Osteocyte (in vitro differentiated cells): ENCODE results near the gene SLC34A1. TPM values are rescaled to one million over a fixed set of nuclear protein-coding genes. Genes with fewer than 3 reads are reported as not detected.
A peak's percentile ranks its signal among the peaks of the same experiment; 100 is the strongest.

Source experiments
- DNase-seq: peaks from one replicate; pipeline ENCODE4 v3.0.0; 2021; ENCODE audit warnings: mixed read lengths; ENCODE audit not compliant: unreplicated experiment; ENCODE audit errors: extremely low spot score
- H3K27ac Mint-ChIP-seq: one replicate; pipeline ENCODE4 v1.8.0; 2021; ENCODE audit warnings: mild to moderate bottlenecking, mixed read lengths; ENCODE audit not compliant: unreplicated experiment
- H3K27me3 Mint-ChIP-seq: one replicate; pipeline ENCODE4 v1.8.0; 2021; ENCODE audit warnings: mixed read lengths; ENCODE audit not compliant: unreplicated experiment
- H3K36me3 Mint-ChIP-seq: one replicate; pipeline ENCODE4 v1.8.0; 2021; ENCODE audit warnings: mixed read lengths; ENCODE audit not compliant: unreplicated experiment
- H3K4me1 Mint-ChIP-seq: one replicate; pipeline ENCODE4 v1.8.0; 2021; ENCODE audit warnings: mixed read lengths; ENCODE audit not compliant: unreplicated experiment
- H3K4me3 Mint-ChIP-seq: one replicate; pipeline ENCODE4 v1.8.0; 2021; ENCODE audit warnings: mild to moderate bottlenecking, moderate library complexity, mixed read lengths; ENCODE audit not compliant: unreplicated experiment
- H3K9me3 Mint-ChIP-seq: one replicate; pipeline ENCODE4 v1.8.0; 2021; ENCODE audit warnings: mixed read lengths; ENCODE audit not compliant: unreplicated experiment
- total RNA-seq: library from RNA; stranded (reverse); gene quantifications from 2 replicates; pipeline ENCODE4 v1.2.1, GENCODE V29; 2021
- TF ChIP-seq, protein P1 (sequence below): fragments of 200-600 bp; sonication (generic); IDR thresholded peaks from 2 replicates; pipeline ENCODE4 v1.5.0; 2021; ENCODE audit warnings: antibody characterized with exemption, mild to moderate bottlenecking, moderate library complexity

The SLC34A1 gene
- total RNA-seq, 1 donor from 2014 or later, result not detected

DNA sequence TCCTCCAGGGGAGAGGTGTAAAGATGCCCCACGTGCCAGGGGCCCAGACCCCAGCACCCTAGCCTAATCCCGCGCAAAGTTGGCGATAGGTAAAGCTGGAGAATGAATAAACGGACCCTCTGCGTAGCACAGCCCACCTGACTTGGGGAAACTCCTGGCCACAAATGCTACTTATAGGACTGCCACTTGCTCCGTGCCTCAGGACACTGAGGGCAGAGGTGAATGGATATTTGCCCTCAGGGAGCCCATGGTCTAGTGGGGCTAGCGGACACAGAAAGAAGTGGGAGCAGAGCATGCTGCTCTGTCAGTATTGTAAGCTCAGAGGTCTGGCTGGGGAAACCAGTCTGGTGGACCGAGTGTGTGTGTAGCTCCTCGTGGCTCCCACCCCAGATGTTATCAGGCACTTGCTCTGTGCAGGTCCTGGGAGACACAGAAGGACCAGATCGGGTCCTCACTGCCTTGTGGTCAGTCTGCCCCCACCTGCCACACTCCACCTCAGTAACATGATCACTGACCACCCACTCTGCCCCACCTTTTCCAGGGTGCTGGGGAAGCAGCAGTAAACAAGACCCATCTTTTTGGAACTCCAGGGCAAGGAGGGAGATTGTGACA, 43.1 kb downstream of the SLC34A1 start:
- H3K9me3 Mint-ChIP-seq, result no peaks in the 10 kb centered on the region
- TF ChIP-seq, protein P1, sequence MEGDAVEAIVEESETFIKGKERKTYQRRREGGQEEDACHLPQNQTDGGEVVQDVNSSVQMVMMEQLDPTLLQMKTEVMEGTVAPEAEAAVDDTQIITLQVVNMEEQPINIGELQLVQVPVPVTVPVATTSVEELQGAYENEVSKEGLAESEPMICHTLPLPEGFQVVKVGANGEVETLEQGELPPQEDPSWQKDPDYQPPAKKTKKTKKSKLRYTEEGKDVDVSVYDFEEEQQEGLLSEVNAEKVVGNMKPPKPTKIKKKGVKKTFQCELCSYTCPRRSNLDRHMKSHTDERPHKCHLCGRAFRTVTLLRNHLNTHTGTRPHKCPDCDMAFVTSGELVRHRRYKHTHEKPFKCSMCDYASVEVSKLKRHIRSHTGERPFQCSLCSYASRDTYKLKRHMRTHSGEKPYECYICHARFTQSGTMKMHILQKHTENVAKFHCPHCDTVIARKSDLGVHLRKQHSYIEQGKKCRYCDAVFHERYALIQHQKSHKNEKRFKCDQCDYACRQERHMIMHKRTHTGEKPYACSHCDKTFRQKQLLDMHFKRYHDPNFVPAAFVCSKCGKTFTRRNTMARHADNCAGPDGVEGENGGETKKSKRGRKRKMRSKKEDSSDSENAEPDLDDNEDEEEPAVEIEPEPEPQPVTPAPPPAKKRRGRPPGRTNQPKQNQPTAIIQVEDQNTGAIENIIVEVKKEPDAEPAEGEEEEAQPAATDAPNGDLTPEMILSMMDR, result no peak
- peak overlapping the region; percentile 57 for H3K27ac Mint-ChIP-seq
- H3K4me3 Mint-ChIP-seq, result peak overlapping the region; percentile 76
- peaks cover 22% of the 10 kb centered on the region for H3K4me1 Mint-ChIP-seq
- no peak for DNase-seq
- peaks cover 4% of the 10 kb centered on the region for H3K36me3 Mint-ChIP-seq
- H3K27me3 Mint-ChIP-seq, result no peaks in the 10 kb centered on the region

DNA sequence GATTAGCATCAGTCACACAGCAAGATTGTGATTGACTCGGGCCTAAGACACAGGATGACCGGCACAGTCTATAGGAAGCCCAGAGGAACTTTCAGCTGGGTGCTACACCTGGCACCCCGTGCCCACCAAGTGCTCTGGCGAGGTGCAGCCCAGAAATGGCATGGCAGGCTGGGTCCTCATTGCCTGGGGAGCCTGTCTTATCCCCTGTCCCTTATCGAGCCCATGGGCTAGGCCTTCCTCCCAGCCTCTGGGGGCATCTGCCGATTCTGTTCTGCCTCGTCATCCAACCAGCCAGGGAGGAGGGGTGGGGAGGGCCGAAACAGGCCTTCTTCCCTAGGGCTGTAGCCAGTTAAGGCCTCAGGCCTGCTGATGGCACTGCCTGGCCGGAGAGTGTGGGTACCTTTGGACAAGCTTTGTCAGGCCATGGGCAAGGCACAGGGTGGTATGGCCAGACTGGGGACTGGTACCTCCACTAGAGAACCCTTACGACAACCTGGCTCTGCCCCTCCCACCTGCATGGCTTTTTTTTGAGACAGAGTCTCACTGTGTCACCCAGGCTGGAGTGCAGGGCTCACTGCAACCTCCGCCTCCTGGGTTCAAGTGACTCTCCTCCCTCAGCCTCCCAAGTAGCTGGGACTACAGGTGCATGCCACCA, 43.8 kb downstream of the SLC34A1 start:
- peaks cover 22% of the 10 kb centered on the region for H3K4me1 Mint-ChIP-seq
- no peak for DNase-seq
- TF ChIP-seq, protein P1, result no peak
- no peaks in the 10 kb centered on the region for H3K9me3 Mint-ChIP-seq
- no peak overlapping the region for H3K27ac Mint-ChIP-seq
- H3K27me3 Mint-ChIP-seq, result no peaks in the 10 kb centered on the region
- H3K36me3 Mint-ChIP-seq, result peaks cover 7% of the 10 kb centered on the region
- peak overlapping the region; percentile 76 for H3K4me3 Mint-ChIP-seq

DNA sequence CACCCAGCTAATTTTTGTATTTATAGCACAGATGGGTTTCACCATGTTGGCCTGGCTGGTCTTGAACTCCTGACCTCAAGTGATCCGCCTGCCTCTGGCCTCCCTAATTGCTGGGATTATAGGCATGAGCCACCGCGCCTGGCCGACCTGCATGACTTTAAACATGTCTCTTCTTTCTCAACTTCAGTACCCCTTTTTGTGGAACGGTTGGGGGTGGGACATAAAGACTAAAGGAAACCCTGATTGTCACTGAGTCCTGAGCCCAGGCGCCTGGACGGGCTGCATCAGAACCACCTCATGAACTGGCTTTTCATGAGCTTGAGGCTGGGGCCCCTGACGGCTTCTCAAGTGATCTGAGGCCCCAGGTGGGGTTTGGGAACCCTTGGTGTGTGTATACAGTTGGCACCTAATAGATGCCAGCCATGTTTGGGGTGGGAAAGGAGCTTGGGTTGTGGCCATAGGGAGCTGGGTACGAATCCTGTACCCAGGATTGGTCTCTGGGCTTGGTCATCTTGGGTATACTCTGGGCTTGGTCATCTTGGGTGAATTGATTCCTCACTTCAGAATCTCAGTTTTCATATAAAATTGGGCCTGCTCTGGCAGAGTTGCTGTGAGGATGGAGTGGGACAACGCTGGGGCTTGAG, 44.5 kb downstream of the SLC34A1 start:
- Mint-ChIP-seq H3K36me3 (peaks cover 10% of the 10 kb centered on the region), H3K4me1 (peaks cover 22% of the 10 kb centered on the region), H3K9me3 (no peaks in the 10 kb centered on the region), H3K4me3 (peak overlapping the region; percentile 10), H3K27me3 (no peaks in the 10 kb centered on the region), H3K27ac (peak overlapping the region; percentile 23)
- TF ChIP-seq, protein P1, result no peak
- no peak for DNase-seq

DNA sequence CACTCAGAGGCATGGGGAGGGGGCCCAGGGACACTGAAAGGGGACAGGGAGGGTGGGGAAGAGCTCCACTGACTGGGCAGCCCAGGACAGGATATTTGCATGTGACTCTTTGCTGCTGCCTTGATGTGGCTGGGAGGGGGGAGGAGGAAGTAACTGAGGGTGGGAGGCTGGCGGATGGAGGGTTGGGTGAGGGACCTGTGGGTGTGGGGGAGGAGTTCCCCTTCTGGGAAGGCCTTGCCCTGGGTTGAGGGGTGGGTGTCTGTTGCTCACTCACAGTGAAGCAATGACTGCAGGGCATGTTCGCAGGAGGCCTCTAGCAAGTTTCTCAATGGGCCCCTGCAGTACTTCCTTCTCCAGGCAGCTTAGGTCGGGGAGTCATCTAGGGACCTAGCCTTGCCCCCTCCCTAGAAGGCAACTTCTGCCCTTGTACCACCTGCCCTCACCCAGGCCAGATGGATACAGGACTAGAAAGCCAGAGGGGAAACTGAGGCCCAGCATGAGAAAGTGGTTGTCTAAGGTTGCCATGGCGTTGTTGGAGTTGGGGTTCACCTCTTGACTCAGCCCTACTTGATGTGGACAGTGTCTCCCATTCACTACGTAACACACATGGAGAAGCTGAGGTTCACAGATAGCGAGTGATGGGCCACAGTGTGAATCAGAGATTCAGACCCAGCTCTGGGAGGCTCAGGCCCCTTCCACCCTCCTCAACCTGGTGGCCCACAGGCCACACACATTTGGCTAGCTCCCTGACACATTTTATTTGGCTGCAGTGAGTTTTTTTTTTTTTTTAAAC, 45.2 kb downstream of the SLC34A1 start:
- no peaks in the 10 kb centered on the region for H3K27me3 Mint-ChIP-seq
- peaks cover 22% of the 10 kb centered on the region for H3K4me1 Mint-ChIP-seq
- DNase-seq, result no peak
- H3K9me3 Mint-ChIP-seq, result no peaks in the 10 kb centered on the region
- H3K36me3 Mint-ChIP-seq, result peaks cover 12% of the 10 kb centered on the region
- TF ChIP-seq, protein P1, result no peak
- H3K4me3 Mint-ChIP-seq, result no peak overlapping the region
- peak overlapping the region; percentile 23 for H3K27ac Mint-ChIP-seq
